ENCODE measurements around the gene CD2AP.

- no peak for TF ChIP-seq CTCF (IDR thresholded peaks at IDR 0.05)
- TF ChIP-seq POLR2A (IDR thresholded peaks at IDR 0.05): no peak
Measured at GRCh38 chr6:47446669-47447330, 30.8 kb upstream of the CD2AP start.

All from body of pancreas (tissue), 4 donors.